Left lobe of liver (tissue), 2 donors: Measurements from ENCODE around the gene ANAPC5. TPM values are rescaled to one million over a fixed set of nuclear protein-coding genes. Genes with fewer than 3 reads are reported as not detected.
"Not testable (repeated sequence)": the region's sequence is repeated elsewhere in the genome, so short reads cannot be mapped to it uniquely, and the experiment has no call there.

Experiments
- ATAC-seq: fragments of 200-7000 bp; cut with Tn5 transposase; one replicate; pipeline ENCODE4 v1.9.1; 2020; ENCODE audit warnings: mild to moderate bottlenecking, moderate library complexity
- DNase-seq: peaks from one replicate; pipeline ENCODE4 v3.0.0-alpha.2; 2020; ENCODE audit warnings: low spot score
- total RNA-seq: library from RNA; stranded (reverse); gene quantifications from one replicate; pipeline ENCODE4 v1.2.1, GENCODE V29; 2021
- donor health status: DM: no; HTN: no; CAD: no; lungs with moderate emphysema.
- donor health status: DM: no; HTN: yes; CAD: no.

ANAPC5 gene
- 43.4 TPM for total RNA-seq

- DNase-seq = peak; percentile 94
- ATAC-seq = peak; percentile 99
Observed at GRCh38 chr12:121351820-121352681, at the start of gene ANAPC5. Gene ANAPC5 (minus strand): TSS chr12:121352411. CDS start chr12:121352340, 71 bp downstream.

DNA sequence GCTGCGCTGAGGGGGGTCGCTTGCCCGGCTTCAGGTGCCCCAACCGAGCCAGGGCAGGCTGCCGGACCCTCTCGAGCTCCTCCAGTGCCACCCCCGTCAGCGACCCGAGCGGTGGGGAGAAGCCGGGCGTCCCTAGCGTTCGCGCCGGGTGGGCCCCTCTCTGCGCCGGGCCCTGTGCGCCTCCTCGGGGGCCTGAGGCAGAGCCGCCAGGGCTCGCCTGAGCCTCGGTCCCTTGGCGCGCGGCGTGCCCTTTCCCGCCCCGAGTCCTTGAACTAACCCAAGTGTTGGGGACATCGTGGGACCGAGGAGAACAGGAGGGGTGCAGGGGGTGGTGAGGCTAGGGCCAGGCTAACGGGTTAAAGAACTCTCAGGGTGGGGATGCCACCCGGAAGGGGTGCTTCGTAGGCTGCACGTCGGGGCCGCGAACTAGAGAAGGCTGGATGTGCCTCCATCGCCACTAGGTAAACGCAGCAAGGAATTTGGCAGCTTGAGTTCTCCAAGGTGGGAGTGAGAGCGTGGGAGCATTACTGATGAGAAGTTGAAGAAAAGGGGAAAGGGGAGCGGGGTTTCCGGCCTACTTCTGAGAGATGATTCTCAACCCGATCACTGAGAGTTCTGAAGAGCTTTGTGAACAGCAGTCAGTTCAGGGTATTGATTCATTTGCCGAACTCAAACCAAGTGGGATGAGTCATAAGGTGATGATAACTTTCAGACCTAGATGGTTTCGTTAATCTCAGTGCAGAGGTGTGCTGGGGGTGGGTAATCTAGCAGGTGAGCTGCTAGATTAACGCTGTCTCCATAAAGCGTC lies 48.3 kb upstream of the ANAPC5 start:
- ATAC-seq = peak; percentile 57
- peak; percentile 57 for DNase-seq

DNA sequence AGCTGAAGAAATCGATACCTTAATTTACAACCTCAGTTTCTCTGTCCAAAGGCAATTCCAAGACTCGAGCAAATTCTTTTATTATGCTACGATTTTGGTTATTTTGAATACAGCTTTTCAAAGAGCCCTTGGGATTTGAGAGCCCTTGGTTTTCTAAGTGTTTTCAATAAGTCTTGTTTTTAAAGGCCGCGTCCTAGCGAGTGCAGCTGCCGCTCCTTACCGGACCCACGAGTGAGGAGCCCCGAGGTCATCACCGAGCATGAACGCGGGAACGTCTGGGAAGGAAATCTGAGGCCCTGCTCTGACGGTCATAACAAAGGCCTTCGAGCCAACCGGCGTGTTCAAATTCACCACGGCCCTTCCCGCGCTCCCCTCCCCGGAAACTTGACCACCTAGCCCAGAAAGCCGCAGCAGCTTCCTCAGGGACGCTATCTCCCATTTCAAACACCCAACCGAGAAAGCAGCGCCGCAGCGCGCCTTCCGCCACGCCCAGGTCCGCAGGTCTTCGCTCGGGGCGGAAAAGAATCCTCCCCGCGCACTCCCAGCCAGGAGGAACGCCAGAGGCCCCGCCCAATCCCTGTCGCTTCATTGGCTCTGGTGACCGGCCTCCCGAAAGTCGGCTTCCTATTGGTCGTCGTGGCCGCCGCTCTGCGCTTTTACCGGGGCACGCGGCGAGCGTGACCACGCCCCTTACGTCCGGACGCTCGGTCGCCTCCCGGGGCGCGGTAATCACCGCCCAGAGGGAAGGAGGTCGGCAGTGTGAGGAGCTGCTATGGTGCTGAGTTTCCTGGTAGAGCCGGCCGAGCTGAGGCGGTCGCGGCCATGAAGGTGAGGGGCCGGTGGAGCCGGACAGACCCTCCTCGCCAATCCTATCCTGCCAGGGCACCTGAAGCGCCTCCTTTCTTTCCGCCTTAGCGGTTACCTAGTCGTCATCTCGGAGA lies 47.5 kb upstream of the ANAPC5 start, which contains the start of gene RNF34:
Gene RNF34 (plus strand): TSS at position 728 of the 941 bp plus-strand sequence. CDS start 95 bp downstream, at position 823.
- peak; percentile 99 for DNase-seq
- peak; percentile 96 for ATAC-seq

GRCh38 chr12:121398355-121398754 lies 46.1 kb upstream of the ANAPC5 start:
- ATAC-seq = no peak
- no peak for DNase-seq

GRCh38 chr12:121397521-121397920 lies 45.3 kb upstream of the ANAPC5 start:
- DNase-seq = no peak

DNA sequence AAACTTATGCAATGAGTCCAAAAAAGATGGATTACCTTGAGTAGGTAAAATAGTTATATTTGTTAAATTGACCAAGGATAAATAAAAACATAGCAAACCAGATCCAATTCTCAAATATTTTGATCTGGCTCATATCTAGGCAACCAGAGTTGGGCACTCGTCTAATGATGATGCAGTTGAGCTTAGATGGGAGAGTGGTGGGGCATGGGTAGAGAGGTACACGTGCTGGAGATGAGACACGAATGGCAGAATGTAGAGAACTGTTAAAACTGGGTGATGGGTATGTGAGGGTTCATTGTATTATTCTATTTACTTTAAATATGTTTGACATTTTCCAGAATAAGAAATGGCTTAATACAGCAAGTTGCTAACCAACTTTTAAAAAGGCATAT lies 40.1 kb upstream of the ANAPC5 start:
- no peak for DNase-seq
- no peak for ATAC-seq

More at GRCh38 chr12:121397521-121397920, 45.3 kb upstream of the ANAPC5 start:
- no peak for ATAC-seq

- ATAC-seq (peak; percentile 72), DNase-seq (no peak)
Observed at GRCh38 chr12:121391619-121392324, 39.6 kb upstream of the ANAPC5 start.

GRCh38 chr12:121390856-121391255 lies 38.6 kb upstream of the ANAPC5 start:
- ATAC-seq (no peak), DNase-seq (no peak)

- DNase-seq (no peak), ATAC-seq (no peak)
Observed at GRCh38 chr12:121388421-121388981, 36.3 kb upstream of the ANAPC5 start.

- not testable (repeated sequence) for DNase-seq, ATAC-seq
Observed at GRCh38 chr12:121384891-121385290, 32.7 kb upstream of the ANAPC5 start.

- ATAC-seq = no peak
- DNase-seq = no peak
Observed at GRCh38 chr12:121383601-121384021, 31.4 kb upstream of the ANAPC5 start.

DNA sequence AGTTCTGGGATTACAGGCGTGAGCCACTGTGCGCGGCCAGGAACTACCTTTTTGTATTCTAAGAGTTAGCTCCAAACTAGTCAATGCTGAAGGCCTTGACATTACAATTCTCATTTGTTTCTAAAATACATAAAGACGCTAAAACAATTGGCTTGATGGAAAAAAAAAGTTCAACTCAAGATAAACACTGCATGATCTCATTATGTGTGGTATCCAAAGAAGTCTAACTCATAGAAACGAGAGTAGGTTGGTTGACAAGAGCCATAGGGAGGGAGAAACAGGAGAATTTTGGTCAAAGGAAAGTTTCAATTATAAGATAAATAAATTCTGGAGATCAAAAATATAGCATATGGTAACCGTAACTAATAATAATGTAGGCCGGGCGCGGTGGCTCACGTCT lies 27.7 kb upstream of the ANAPC5 start:
- DNase-seq (no peak), ATAC-seq (no peak)

- no peak for DNase-seq
- ATAC-seq = no peak
Observed at GRCh38 chr12:121378736-121379135, 26.5 kb upstream of the ANAPC5 start.

- DNase-seq (no peak), ATAC-seq (peak; percentile 64)
Observed at GRCh38 chr12:121376754-121377697, 24.8 kb upstream of the ANAPC5 start.

- DNase-seq, ATAC-seq: not testable (repeated sequence)
Observed at GRCh38 chr12:121374945-121375584, 22.9 kb upstream of the ANAPC5 start.

DNA sequence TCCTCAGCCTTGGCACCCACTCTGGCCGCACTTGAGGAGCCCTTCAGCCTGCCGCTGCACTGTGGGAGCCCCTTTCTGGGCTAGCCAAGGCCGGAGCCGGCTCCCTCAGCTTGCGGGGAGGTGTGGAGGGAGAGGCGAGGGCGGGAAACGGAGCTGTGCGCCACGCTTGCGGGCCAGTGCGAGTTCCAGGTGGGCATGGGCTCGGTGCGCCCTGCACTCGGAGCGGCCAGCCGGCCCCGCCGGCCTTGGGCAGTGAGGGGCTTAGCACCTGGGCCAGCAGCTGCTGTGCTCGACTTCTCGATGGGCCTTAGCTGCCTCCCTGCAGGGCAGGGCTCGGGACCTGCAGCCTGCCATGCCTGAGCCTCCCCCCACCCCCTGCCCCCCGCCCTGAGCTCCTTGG lies 22.1 kb upstream of the ANAPC5 start:
- not testable (repeated sequence) for ATAC-seq, DNase-seq

DNA sequence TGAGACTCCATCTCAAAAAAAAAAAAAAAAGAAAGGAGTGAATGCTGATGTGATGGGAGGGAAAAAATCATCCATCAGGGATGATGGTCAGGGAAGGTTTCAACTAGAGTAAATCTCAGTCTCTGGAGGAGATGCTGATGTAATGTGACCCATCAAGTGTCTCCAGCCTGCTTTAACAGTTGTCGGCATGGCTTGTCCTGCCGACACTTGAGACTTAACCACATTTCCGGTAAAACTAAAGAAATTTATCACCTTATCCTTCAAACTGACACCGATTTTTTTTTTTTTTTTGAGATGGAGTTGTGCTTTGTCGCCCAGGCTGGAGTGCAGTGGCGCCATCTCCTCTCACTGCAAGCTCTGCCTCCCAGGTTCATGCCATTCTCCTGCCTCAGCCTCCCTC lies 21.5 kb upstream of the ANAPC5 start:
- ATAC-seq = no peak
- no peak for DNase-seq

- ATAC-seq (no peak), DNase-seq (no peak)
Observed at GRCh38 chr12:121371404-121371803, 19.2 kb upstream of the ANAPC5 start.
